ENCODE measurements around the gene CABCOCO1. TPM values are rescaled to one million over a fixed set of nuclear protein-coding genes. Genes with fewer than 3 reads are reported as not detected.

CABCOCO1 gene
- total and polyA plus RNA-seq, 4 donors: 3.8 to 15.4 (median 10.1) TPM

GRCh38 chr10:61617180-61617579 is 45.5 kb upstream of the CABCOCO1 start:
- Histone ChIP-seq H3K27me3 (ENCODE audit: control insufficient read depth in 3 of 3, insufficient read depth in 3 of 3, low read length in 2 of 3) (no peaks in the 10 kb centered on the region), H3K9ac (ENCODE audit: insufficient read depth in 1 of 2, low read length in 2 of 2) (no peak overlapping the region), H3K27ac (ENCODE audit: low read depth in 1 of 2, low read length in 1 of 2) (no peak overlapping the region), H3K4me3 (no peak overlapping the region), H3K36me3 (ENCODE audit: control insufficient read depth in 4 of 4, insufficient read depth in 4 of 4, low read length in 4 of 4) (no peaks in the 10 kb centered on the region), H3K9me3 (ENCODE audit: control insufficient read depth in 4 of 4, insufficient read depth in 3 of 4, low read length in 3 of 4) (no peaks in the 10 kb centered on the region), H3K4me1 (ENCODE audit: control insufficient read depth in 5 of 5, insufficient read depth in 5 of 5, low read length in 5 of 5) (peaks cover 0 to 16% (median 0%) of the 10 kb centered on the region in 5 donors)
- ATAC-seq (ENCODE audit: insufficient read depth, low FRiP score) (no peak), DNase-seq (no peak)
- no peak for TF ChIP-seq CTCF (IDR thresholded peaks at IDR 0.05; ENCODE audit: control extremely low read depth, extremely low read depth)

- Histone ChIP-seq H3K4me1 (ENCODE audit: control insufficient read depth in 5 of 5, insufficient read depth in 5 of 5, low read length in 5 of 5) (peaks cover 0 to 19% (median 0%) of the 10 kb centered on the region in 5 donors), H3K4me3 (no peak overlapping the region), H3K9ac (ENCODE audit: insufficient read depth in 1 of 2, low read length in 2 of 2) (no peak overlapping the region), H3K9me3 (ENCODE audit: control insufficient read depth in 4 of 4, insufficient read depth in 3 of 4, low read length in 3 of 4) (no peaks in the 10 kb centered on the region), H3K27me3 (ENCODE audit: control insufficient read depth in 3 of 3, insufficient read depth in 3 of 3, low read length in 2 of 3) (no peaks in the 10 kb centered on the region), H3K27ac (ENCODE audit: low read depth in 1 of 2, low read length in 1 of 2) (no peak overlapping the region), H3K36me3 (ENCODE audit: control insufficient read depth in 4 of 4, insufficient read depth in 4 of 4, low read length in 4 of 4) (no peaks in the 10 kb centered on the region)
- no peak for ATAC-seq (ENCODE audit: insufficient read depth, low FRiP score)
- no peak for DNase-seq
- WGBS, 2 donors: 90 to 93% methylated on average over 5 of the region's 5 CpGs
- TF ChIP-seq CTCF (IDR thresholded peaks at IDR 0.05; ENCODE audit: control extremely low read depth, extremely low read depth): no peak
These were observed 45.1 kb upstream of the CABCOCO1 start for GRCh38 chr10:61617586-61617985.

GRCh38 chr10:61618388-61618961 is 44.3 kb upstream of the CABCOCO1 start:
- no peak for TF ChIP-seq CTCF (IDR thresholded peaks at IDR 0.05; ENCODE audit: control extremely low read depth, extremely low read depth)
- Histone ChIP-seq H3K9me3 (ENCODE audit: control insufficient read depth in 4 of 4, insufficient read depth in 3 of 4, low read length in 3 of 4) (no peaks in the 10 kb centered on the region), H3K4me1 (ENCODE audit: control insufficient read depth in 5 of 5, insufficient read depth in 5 of 5, low read length in 5 of 5) (peaks cover 0 to 28% (median 0%) of the 10 kb centered on the region in 5 donors), H3K9ac (ENCODE audit: insufficient read depth in 1 of 2, low read length in 2 of 2) (no peak overlapping the region), H3K27ac (ENCODE audit: low read depth in 1 of 2, low read length in 1 of 2) (no peak overlapping the region), H3K36me3 (ENCODE audit: control insufficient read depth in 4 of 4, insufficient read depth in 4 of 4, low read length in 4 of 4) (no peaks in the 10 kb centered on the region), H3K27me3 (ENCODE audit: control insufficient read depth in 3 of 3, insufficient read depth in 3 of 3, low read length in 2 of 3) (no peaks in the 10 kb centered on the region), H3K4me3 (no peak overlapping the region)
- DNase-seq (peak in 1 of 3 donors; percentile 49), ATAC-seq (ENCODE audit: insufficient read depth, low FRiP score) (no peak)
- WGBS, 2 donors: 72 to 73% methylated on average over 2 of the region's 2 CpGs

- H3K4me3 ChIP-seq: no peak overlapping the region
- no peaks in the 10 kb centered on the region for H3K27me3 ChIP-seq (ENCODE audit: control insufficient read depth in 3 of 3, insufficient read depth in 3 of 3, low read length in 2 of 3)
- DNase-seq: no peak
- H3K4me1 ChIP-seq (ENCODE audit: control insufficient read depth in 5 of 5, insufficient read depth in 5 of 5, low read length in 5 of 5): peaks cover 0 to 36% (median 0%) of the 10 kb centered on the region in 5 donors
- H3K9ac ChIP-seq (ENCODE audit: insufficient read depth in 1 of 2, low read length in 2 of 2): no peak overlapping the region
- H3K36me3 ChIP-seq (ENCODE audit: control insufficient read depth in 4 of 4, insufficient read depth in 4 of 4, low read length in 4 of 4): no peaks in the 10 kb centered on the region
- no peak for ATAC-seq (ENCODE audit: insufficient read depth, low FRiP score)
- no peak for TF ChIP-seq CTCF (IDR thresholded peaks at IDR 0.05; ENCODE audit: control extremely low read depth, extremely low read depth)
- H3K27ac ChIP-seq (ENCODE audit: low read depth in 1 of 2, low read length in 1 of 2): no peak overlapping the region
- H3K9me3 ChIP-seq (ENCODE audit: control insufficient read depth in 4 of 4, insufficient read depth in 3 of 4, low read length in 3 of 4): no peaks in the 10 kb centered on the region
These were observed 42.2 kb upstream of the CABCOCO1 start for GRCh38 chr10:61620506-61620905.

Measured in lung (tissue), 12 donors.